Muscle layer of colon (tissue), 2 donors: ENCODE measurements around the gene SRGAP2B.
"Not testable (repeated sequence)": the region's sequence is repeated elsewhere in the genome, so short reads cannot be mapped to it uniquely, and the experiment has no call there.

Source experiments
- H3K27ac ChIP-seq: one replicate; pipeline ENCODE4 v1.7.0; 2013; ENCODE audit warnings: low read depth, mild to moderate bottlenecking, low read length, moderate library complexity
- H3K27me3 ChIP-seq, 2 donors: one replicate each; pipeline ENCODE4 v1.7.0; 2013; ENCODE audit warnings: low read length in 2 of 2, mild to moderate bottlenecking in 2 of 2; ENCODE audit not compliant: insufficient read depth in 2 of 2, control insufficient read depth in 1 of 2
- H3K36me3 ChIP-seq: one replicate; pipeline ENCODE4 v1.7.0; 2013; ENCODE audit warnings: mild to moderate bottlenecking, low read length; ENCODE audit not compliant: insufficient read depth
- H3K4me1 ChIP-seq: one replicate; pipeline ENCODE4 v1.7.0; 2013; ENCODE audit warnings: mild to moderate bottlenecking, low read length; ENCODE audit not compliant: insufficient read depth
- H3K4me3 ChIP-seq, 2 donors: one replicate each; pipeline ENCODE4 v1.7.0; 2013; ENCODE audit warnings: low read length in 2 of 2, low read depth in 1 of 2, mild to moderate bottlenecking in 1 of 2, moderate library complexity in 1 of 2
- H3K9ac ChIP-seq: one replicate; pipeline ENCODE4 v1.7.0; 2013; ENCODE audit warnings: low read length
- H3K9me3 ChIP-seq: one replicate; pipeline ENCODE4 v1.7.0; 2013; ENCODE audit warnings: mild to moderate bottlenecking, low read length
- donor health status: abdominal sarcoma.
- donor health status: Adenocarcinoma of cecum.

SRGAP2B gene

GRCh38 chr1:145021749-145022148 is 73.4 kb downstream of the SRGAP2B start:
- not testable (repeated sequence) for H3K27ac ChIP-seq, H3K9ac ChIP-seq

DNA sequence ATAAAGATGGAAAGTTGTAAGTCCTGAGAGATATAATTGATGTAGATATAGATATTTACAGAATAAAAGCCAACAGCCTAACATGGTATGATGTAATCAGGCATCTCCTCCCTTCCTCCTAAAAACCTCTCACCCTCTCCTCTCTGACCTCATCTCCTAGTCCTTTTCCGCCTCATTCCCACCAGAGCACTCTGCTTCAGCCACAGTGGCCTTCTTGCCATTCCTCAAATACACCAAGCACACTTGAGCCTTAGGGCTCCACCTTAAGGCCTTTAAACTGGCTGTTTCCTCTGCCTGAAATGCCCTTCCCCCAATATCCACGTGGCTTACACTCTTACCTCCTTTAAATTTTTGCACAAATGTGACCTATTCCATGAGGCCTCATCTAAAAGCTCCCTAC is 75.4 kb downstream of the SRGAP2B start:
- not testable (repeated sequence) for H3K9me3 ChIP-seq, H3K9ac ChIP-seq, H3K4me3 ChIP-seq, H3K27me3 ChIP-seq, H3K36me3 ChIP-seq, H3K4me1 ChIP-seq, H3K27ac ChIP-seq

More at GRCh38 chr1:145021749-145022148, 73.4 kb downstream of the SRGAP2B start:
- not testable (repeated sequence) for H3K9me3 ChIP-seq, H3K4me1 ChIP-seq, H3K4me3 ChIP-seq, H3K27me3 ChIP-seq, H3K36me3 ChIP-seq

DNA sequence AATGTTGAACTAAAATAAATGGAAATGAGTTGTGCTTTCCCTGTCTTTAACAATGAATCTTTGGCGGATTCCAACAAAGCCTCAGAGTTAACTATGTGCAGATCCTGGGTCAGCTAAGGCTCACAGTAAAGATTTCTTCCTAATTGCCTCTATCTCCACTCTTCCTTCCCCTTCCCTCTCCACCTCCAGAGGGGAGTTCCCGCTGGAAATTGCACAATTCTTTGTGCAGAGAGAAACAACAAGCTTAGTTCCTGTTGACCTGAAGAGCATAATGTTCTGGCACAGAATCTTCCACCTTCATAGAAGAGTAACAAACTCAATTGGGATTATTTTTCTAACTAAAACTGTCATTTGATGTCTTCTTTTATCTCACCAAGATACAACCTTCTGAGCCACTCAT is 77.4 kb downstream of the SRGAP2B start:
- not testable (repeated sequence) for H3K36me3 ChIP-seq

GRCh38 chr1:145016492-145016862 is 78.7 kb downstream of the SRGAP2B start:
- H3K27ac ChIP-seq, H3K9me3 ChIP-seq, H3K36me3 ChIP-seq, H3K27me3 ChIP-seq, H3K9ac ChIP-seq, H3K4me1 ChIP-seq, H3K4me3 ChIP-seq: not testable (repeated sequence)

More for the DNA sequence above, 77.4 kb downstream of the SRGAP2B start:
- H3K4me1 ChIP-seq, H3K9me3 ChIP-seq, H3K9ac ChIP-seq, H3K27me3 ChIP-seq, H3K4me3 ChIP-seq, H3K27ac ChIP-seq: not testable (repeated sequence)

DNA sequence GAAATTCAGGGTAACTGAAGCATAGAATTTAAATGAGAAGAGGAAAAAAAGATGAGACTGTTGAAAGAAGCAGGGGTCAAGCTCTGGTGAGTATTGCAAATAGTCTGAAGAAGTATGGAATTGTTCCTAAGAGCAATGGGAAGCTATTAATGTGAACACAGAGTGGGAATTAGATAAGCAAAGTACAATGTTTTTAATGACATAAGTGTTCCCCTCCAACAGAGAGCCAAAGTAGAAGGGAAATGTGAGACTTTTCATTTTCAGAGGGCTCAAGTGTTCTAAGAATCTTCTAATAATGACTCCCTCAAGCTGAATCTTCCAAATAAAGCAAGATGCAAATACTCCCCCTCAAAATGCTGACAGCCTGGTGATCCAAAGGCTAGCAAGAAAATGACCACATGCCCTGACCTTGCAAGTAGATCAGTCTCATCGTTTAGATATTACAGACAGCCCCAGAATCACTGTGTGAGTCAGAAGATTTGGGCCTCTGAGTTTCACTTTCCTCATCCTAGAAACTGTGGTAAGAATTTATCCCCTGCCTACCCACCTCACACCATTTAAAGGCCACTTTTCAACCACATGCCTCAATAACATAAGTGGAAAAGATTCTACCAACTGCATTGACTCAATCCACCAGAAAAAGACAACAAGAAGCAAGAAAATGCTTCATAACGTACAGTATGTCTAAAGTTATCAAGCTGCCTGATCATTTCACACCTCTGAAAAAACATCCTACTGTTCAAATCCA is 79.2 kb downstream of the SRGAP2B start:
- not testable (repeated sequence) for H3K9ac ChIP-seq, H3K9me3 ChIP-seq, H3K36me3 ChIP-seq, H3K4me1 ChIP-seq, H3K27ac ChIP-seq, H3K4me3 ChIP-seq, H3K27me3 ChIP-seq

- not testable (repeated sequence) for H3K4me1 ChIP-seq, H3K9me3 ChIP-seq, H3K36me3 ChIP-seq, H3K27me3 ChIP-seq, H3K4me3 ChIP-seq, H3K27ac ChIP-seq, H3K9ac ChIP-seq
Measured at GRCh38 chr1:145013353-145013752, 81.8 kb downstream of the SRGAP2B start.

DNA sequence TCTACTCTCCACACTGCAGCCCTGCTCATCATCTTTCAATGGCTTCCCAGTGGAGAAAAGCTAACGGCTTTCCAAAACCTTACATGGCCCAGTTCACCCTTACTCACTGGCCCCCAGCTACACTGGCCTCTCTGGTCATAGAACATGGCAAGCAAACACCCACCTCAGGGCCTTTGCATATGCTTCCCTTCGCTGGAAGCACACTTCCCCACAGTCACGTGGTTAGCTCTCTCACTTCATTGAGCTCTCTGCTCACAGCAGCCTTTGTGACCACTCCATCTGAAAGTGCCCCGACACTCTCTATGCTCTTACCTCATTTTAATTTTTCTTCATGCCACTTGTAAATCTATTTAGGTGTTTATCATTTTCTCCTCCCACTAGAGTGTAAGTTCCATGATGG is 83.3 kb downstream of the SRGAP2B start:
- not testable (repeated sequence) for H3K27me3 ChIP-seq, H3K4me3 ChIP-seq, H3K9me3 ChIP-seq, H3K36me3 ChIP-seq, H3K9ac ChIP-seq, H3K27ac ChIP-seq, H3K4me1 ChIP-seq

DNA sequence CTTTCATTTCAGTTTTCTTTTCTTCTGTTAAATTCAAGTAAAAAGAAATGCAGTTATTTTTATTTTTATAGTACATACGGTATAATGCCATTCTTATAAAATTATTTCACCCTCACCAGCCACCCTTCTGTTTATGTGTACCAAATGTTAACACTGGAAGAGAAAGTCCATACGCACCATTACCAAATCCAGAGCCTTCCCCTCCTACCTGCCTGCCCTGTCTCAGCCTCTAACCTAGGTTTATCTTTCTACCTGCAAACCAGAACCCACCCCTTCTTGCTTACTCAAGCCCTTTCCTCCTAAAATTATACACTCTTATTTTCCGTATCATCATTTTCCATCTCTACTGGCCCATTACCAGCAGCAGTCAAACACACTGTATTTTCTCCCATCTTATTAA is 84.5 kb downstream of the SRGAP2B start:
- not testable (repeated sequence) for H3K36me3 ChIP-seq, H3K27me3 ChIP-seq, H3K9me3 ChIP-seq, H3K9ac ChIP-seq, H3K27ac ChIP-seq, H3K4me3 ChIP-seq, H3K4me1 ChIP-seq

DNA sequence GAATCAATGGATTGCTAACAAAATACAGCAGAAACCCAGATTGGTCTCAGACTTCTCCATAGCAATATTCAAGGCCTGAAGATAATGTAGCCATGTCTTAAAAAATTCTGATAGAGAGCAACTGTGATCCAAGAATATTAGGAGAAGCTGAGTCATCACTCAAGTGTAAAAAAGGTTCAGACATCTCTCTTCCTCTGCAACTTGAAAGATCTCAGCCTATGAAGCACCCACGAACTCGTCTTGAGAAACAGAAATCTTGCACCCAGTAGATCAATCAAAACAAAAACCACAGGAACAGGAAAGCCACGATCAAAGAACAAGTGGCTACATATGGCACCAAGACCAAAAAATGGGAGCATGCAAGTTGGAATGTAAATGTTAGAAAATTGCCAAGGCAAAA is 85.2 kb downstream of the SRGAP2B start:
- H3K4me3 ChIP-seq, H3K9me3 ChIP-seq, H3K9ac ChIP-seq, H3K27me3 ChIP-seq, H3K4me1 ChIP-seq, H3K27ac ChIP-seq, H3K36me3 ChIP-seq: not testable (repeated sequence)

- H3K4me3 ChIP-seq, H3K9me3 ChIP-seq, H3K27ac ChIP-seq, H3K27me3 ChIP-seq, H3K4me1 ChIP-seq, H3K36me3 ChIP-seq, H3K9ac ChIP-seq: not testable (repeated sequence)
Measured at GRCh38 chr1:145008388-145008787, 86.7 kb downstream of the SRGAP2B start.

DNA sequence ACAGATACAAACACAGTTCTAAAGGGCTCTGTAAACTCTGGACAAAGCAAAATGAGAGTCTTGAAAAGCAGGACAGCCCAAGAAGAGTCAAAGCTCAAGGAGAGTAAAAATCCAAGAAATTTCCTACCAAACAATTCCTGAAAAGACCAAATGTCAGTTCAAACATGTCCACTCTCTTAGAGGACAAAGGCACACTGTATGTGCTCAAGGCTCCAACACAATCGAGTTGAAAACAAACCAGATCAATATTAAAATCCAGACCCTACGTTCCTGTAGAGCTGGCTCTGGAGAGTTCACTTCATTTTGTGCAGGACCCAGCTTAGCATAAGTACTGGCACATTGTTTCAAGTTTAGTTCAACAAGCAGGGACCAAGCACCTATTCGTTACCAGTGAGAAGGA is 90.0 kb downstream of the SRGAP2B start:
- not testable (repeated sequence) for H3K9ac ChIP-seq, H3K4me1 ChIP-seq, H3K4me3 ChIP-seq, H3K36me3 ChIP-seq, H3K9me3 ChIP-seq, H3K27ac ChIP-seq, H3K27me3 ChIP-seq

DNA sequence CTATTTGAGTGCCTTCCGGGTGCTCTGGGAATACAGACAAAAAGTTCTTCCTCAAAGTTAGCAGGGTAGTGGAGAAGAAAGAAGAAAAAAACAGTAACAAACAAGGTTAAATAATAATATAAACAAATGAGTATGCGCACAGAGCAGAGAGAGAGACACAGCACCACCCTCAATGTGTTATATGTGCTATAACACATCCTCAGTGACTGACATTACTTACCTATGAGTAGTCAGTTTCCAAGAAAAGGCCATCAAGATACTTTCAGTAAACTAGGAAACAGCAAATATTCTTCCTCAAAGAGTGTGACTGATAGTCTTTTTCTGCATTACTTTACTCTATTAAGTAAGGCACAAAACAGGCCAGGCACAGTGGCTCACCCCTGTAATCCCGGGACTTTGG is 93.7 kb downstream of the SRGAP2B start:
- H3K9me3 ChIP-seq, H3K4me3 ChIP-seq, H3K9ac ChIP-seq: not testable (repeated sequence)

More for the DNA sequence above, 93.7 kb downstream of the SRGAP2B start:
- H3K4me1 ChIP-seq, H3K36me3 ChIP-seq, H3K27me3 ChIP-seq, H3K27ac ChIP-seq: not testable (repeated sequence)
